Forelimb muscle (tissue), 1 donor: Measurements from ENCODE around the gene PRPS1. TPM values are rescaled to one million over a fixed set of nuclear protein-coding genes. Genes with fewer than 3 reads are reported as not detected.
A peak's percentile ranks its signal among the peaks of the same experiment; 100 is the strongest.
"Not testable (repeated sequence)": the region's sequence is repeated elsewhere in the genome, so short reads cannot be mapped to it uniquely, and the experiment has no call there.

Experiments used
- DNase-seq: peaks from one replicate; pipeline ENCODE4 v3.0.0-alpha.2; 2013; ENCODE audit warnings: low read depth
- polyA plus RNA-seq: library from polyadenylated mRNA; unstranded; fragments of 120-200 nt; gene quantifications from one replicate; pipeline ENCODE4 v1.2.1, GENCODE V29; 2013; ENCODE audit not compliant: insufficient read length

The PRPS1 gene
- polyA plus RNA-seq, 1 donor, result 23.3 TPM

DNA sequence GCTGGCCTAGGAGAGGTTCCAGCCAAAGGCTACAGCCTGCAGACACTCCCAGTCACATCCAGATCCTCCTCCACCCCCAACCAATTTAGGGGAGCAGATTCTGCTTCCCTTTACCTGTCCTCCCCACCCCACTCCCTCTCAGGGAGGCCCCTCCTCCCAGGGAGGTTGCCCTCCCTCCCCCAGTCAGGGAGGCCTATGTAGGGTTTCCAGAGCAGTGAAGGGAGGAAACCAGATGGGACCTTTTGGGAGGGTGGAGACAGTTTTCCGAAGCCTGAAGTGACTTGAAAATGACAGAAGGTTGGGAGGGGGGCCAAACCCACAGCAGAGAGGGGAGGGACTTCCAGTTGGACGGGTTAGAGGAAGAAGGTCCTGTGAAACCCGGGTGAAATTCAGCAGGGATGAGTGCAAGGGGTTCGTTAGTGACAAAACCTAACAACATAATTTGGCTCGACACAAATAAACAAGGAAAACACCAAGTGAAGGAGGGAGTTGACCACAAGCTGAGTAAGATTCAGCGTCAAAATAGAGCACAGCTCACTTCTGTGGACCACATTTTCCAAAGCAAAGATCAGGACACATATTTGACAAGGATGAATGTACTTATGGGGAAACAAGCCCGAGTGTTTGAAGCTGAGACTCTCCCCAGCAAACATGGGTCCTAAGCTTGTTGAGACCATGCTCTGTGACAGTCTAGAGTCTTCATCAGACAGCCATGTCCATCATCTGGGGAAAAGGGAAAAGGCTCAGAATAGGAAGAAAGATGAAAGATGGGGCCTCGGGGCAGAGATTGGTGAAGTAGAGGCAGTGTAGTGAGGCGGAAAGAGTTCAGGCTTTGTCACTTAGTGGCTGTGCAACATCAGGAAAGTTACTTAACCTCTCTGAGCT lies 46.4 kb downstream of the PRPS1 start:
- no peak for DNase-seq

DNA sequence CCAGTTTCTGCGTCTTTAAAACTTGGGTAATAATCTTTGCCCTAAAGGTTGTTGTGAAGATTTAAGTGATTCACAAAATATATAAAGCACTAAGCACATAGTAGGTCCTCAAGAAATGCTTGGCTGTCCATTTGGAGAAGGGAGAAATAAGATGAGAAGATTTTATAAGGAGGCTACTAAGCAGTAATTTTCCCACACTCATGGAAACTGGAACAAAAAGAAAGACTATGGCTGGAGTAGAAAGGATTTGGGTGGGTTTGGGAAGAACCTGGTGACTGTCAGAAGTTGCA lies 47.0 kb downstream of the PRPS1 start:
- DNase-seq, result no peak

DNA sequence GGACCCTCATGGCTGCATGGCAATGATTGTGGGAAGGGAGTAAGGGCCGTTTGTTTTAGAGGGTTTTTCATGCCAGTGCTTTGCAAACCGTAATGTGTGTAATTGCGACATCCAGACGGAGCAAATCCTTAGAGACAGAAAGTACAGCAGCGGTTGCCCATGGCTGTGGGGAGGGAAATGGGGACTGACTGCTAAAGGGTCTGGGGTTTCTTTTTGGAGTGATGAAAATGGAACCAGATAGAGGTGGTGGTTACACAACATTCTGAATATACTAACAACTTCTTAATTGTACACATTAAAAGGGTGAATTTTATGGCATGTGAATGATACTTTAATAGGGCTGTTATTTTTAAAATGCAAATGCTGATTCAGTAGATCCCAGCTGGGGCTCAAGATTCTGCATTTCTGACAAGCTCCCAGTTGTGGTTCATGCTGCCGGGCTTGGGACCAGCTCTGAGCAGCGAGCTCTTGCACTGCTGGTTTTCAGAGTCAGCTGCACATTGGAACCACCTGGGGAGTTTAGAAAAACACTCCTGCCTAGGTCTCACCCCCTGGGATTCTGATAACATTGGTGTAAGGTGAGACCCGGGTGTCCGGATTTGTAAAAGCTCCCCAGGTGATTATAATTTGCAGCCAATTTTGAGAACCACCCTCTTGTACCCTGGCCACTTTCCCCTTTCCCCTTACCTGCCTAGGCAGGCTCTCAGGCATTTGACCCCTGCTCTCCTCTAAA lies 47.7 kb downstream of the PRPS1 start:
- DNase-seq, result no peak

DNA sequence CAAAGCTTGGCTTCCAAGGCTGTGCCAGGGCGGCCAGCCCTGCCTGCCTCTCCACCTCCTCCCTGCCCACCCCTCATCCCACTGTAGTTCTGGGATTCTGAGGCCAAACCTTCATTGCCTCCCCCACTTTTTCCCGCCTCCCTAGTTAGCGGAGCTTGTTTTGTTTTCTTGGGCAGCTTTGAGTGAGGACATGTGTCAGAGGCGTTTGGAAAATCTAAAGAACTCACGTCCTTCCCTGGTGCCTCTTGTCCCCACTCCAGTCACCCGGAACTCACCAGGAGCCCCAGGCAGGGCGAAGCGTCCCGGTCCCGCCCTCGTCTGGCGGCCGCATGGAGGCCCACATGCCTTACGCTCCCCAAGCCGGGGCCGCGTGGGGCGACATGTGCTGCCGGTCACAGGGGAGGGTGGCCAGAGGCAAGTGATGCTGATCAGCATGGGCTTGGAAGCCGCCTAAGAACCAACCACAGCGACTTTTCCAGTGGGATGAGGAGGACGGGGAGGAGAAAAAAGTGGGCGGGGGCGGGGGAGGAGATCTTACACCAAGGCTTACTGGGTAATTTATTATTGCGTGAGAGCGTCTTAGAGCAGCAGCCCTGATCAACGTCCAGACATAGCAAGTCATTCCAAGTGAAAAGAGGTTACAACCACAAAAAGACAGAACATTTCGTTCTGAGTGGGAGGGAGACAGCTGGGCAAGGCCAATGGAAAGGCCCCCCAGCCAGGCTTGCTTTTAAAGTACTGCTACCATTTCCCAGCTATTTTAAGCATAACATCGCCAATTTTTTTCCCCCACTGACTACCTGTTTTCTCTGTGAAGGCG lies 48.5 kb downstream of the PRPS1 start:
- peak; percentile 48 for DNase-seq

DNA sequence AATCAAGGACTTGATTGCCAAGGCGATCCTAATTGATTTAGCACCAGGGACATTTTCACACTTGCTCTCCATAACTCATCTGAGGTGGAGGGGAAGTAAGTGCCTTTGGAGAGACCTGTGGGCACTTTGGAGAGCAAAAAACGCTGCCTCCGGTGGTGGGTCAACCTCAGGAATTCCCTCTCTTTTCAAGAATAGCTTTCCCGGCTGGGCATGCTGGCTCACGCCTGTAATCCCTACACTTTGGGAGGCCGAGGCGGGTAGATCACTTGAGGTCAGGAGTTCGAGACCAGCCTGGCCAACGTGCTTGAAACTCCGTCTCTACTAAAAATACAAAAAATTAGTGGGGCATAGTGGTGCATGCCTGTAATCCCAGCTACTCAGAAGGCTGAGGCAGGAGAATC lies 49.2 kb downstream of the PRPS1 start:
- no peak for DNase-seq

DNA sequence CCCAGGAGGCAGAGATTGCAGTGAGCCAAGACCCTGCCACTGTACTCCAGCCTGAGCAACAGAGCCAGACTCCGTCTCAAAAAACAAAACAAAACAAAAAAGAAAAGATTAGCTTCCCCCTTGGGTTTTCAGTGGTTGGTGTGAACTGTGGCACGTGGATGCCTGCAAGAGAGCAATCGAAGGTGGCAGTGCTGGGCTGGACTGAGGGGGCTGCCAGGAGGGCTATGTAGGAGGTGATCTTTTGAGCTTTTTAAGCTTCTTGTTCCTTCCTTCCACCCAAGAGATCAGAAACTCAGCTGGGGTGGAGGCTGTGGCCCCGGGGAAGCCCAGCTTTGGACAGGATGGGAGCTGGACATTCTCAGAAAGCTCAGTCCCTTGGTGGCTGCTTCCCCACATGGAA lies 49.6 kb downstream of the PRPS1 start:
- no peak for DNase-seq

DNA sequence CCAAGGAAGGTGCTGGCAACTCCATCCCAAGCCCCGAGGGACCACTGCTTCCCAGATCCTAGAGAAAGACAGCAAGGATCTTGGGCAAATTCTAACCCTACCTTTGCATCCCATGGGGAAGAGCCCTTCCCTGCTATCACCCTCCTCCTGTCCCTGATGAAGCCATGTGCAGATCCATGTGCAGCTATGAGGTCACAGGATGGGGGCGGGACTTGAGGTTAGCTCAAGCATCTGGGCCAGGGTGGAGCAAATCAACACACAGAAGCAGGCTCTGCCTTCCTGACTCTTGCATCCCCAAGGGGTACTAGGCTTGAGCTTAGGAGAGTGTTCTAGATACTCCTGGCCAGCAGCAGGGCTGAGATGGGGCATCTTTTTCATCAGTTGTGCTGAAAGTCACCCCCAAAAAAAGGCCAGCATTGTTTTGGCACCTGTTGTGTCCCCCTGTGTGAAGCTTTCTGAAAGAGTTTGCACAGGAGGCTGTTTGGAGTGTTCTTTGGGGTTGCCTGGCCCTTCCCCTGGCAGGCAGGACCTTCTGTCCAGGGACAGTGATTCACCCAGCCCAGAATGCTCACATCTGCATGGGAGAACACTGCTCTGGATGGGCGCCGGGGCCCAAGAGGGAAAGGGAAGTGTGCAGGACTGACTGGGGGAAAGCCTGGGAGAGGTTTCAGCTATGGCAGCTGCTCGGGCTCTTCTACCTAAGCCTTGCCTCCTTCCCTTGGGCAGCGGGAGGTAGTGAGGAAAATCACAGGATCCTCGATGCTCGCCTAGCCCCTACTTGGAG lies 50.8 kb downstream of the PRPS1 start:
- DNase-seq, result no peak

DNA sequence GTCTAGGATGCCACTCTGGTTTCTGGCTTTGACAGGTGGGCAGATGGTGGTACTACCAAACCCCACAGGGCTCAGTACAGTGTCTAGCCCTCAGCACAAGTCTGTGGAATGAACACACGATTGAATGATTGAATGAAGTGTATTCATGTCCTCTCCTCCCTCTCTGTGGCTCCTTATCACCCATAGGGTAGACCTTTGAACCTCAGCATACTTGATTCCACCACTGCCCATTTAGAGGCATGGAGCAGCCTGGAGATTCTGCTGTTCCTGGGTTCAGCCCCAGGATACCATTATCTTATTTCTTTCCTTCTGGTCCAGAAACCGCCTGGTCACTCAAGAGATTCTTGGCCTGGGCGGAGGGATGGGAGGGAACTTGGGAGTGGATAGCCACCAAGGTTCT lies 53.9 kb downstream of the PRPS1 start:
- no peak for DNase-seq

DNA sequence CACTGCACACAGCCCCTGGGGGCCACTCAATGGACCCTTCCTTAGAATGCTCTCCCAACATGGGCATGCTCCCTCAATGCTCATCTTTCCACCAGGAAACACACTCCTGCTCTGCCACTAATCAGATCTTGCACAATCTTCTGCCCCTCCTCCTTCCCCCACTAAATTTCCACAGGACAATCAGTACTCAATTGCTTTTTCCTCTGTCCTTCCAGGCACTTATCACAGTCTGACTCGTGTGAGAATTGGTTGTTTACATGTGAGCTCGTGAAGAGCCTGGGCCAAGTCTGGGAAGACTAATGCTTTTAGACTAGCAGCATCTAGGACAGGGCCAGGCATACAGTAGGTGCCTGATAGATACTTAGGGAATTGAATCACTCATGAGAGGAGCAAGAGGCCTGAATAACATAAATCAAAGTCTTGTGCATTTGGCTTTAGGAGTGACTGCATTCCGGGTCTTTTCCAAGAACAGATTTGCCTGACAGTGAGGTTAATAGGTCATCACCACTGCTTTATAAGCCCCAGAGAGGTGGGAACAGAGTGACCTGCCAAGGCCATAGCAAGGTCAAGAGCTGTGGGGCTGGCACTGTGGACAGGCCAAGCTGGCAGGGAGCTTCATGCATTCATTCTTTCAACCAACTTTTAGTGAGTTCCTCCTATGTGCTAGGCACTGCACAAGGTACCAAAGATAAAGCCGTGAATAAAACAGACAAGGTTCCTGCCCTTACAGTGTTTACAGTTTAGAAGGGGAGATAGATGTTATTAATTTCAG lies 55.0 kb downstream of the PRPS1 start:
- DNase-seq, result no peak

DNA sequence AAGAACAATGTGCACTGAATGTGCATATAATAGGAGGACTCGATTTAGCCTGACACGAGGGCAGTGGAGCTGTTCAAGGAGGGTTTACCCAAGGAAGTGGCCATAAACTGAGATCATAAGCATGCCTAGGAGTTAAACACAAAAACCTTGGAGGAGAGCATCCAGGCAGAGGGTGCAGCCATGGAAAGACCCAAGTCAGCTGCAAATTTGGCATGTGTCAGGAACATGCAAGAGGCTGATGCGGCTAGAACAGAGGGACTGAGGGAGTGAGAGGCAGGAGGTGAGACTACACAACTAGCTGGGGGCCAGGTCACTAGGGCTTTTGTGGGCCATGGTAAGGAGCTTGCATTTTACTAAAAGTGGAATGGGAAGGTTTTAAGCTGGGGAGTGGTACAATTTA lies 55.6 kb downstream of the PRPS1 start:
- no peak for DNase-seq

DNA sequence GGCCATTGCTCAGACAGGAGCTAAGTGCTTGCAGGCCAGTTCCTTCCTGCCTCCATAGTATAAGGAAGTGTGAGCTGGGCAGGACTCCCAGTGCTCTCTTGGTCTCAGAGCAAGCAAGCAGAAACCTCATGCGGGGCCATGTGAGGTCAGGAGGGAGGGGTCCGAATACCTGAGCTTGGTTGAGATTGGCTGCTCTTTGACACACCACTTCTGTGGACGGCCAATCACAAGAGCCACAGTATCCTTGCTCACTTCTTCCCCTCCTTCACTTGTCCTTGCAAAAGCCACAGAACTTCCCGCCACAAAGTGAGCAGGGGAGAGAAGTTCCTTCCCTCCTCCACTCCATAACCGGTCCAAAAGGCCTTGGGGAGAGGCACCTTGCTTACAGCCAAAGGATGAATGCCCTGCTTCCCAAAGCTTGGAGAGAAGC lies 56.7 kb downstream of the PRPS1 start:
- no peak for DNase-seq

DNA sequence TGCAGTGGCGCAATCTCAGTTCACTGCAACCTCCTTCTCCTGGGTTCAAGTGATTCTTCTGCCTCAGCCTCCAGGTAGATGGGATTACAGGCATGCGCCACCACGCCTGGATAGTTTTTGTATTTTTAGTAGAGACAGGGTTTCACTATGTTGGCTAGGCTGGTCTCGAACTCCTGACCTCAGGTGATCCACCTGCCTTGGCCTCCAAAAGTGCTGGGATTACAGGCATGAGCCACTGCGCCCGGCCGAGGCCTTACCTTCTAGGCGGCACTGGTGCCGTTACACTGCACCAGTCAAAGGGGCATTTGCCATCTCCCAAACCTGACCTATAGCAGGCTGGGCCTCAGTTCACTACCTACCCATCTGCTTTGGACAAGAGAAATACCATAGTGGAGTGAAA lies 57.3 kb downstream of the PRPS1 start:
- DNase-seq, result not testable (repeated sequence)

DNA sequence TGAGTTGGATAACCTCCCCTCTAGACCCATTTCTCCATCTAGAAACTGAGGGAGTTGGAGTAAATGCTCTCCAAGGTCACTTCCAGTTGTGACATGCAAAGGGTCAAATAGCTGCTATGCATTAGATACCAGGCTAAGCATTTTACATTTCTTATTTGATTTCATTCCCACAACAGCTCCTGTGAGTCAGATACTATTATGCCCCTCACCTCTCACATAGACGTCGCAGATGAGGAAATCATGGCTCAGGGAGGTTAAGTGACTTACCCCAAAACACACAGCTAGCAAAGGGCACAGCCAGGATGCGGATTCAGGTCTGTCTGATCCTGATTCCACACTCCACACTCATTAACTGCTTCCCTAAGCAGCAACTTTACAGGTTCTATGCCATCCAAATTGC lies 57.7 kb downstream of the PRPS1 start:
- DNase-seq, result no peak

DNA sequence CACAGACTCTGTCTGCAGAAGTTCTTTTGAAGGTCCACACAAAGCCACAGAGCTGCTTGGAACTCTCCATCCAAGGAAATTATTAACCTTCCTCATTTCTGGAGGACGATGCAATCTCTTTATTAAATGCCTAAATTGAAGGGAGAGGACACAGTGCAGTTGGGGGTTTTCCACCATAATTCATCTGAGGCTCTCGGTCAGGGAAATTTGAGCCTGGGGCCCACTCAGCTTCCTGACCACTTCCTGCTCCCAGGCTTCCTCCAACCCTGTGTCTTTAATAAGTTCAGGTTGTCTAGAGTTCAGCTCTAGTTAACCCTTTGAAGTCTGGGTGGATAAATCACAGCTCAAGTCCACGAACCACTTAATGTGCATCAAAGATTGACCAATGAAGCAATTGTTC lies 58.5 kb downstream of the PRPS1 start:
- no peak for DNase-seq

DNA sequence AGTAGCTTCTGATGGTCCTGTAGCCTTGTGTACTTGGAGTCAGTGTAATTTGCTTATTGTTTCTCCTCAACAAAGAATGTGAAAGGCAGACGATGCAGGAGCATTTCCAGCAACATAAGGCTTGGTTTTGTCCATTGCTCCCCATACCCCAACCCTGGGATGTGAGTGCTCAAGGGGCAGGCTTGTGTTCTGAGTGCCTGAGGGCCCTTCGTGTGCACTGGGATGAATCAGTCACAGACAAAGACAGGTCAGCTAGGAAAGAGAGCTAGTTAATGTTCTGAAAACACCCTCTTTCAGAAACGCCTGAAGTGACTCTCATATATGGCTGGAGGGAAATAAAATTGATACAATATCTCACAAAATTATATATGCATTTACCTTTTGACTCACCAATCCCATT lies 59.1 kb downstream of the PRPS1 start:
- DNase-seq, result no peak

DNA sequence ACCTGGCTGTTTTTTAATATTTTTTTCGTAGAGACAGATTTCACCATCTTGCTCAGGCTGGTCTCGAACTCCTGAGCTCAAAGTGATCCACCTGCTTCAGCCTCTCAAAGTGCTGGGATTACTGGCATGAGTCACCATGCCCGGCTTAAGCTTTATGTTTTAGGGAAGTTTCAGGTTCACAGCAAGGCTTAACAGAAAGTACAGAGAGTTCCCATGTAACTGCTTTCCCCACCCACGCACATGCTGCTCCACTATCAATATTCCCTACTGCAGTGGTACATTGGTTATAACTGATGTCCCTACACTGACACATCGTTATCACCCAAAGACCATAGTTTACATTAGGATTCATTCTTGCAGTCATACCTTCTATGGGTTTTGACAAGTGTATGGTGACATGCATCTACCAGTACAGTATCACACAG lies 62.7 kb downstream of the PRPS1 start:
- no peak for DNase-seq

DNA sequence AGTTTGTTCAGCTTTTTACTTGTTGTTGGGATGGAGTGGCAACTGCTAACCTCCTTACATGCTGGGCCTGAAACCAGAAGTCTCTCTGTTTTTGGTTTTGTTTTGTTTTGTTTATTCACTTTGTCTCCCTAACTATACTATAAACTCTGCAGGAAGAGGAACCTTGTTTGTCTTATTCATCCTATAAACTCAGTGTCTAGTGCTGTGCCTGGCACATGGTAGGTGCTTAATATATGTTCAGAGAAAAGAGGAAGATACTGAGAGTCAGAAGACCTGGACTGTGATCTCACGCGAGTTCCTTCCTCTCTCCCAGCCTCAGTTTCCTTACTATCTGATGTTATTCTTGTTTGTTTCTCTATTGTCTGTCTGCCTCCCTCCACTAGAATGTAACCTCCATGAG lies 71.3 kb downstream of the PRPS1 start:
- DNase-seq, result no peak

DNA sequence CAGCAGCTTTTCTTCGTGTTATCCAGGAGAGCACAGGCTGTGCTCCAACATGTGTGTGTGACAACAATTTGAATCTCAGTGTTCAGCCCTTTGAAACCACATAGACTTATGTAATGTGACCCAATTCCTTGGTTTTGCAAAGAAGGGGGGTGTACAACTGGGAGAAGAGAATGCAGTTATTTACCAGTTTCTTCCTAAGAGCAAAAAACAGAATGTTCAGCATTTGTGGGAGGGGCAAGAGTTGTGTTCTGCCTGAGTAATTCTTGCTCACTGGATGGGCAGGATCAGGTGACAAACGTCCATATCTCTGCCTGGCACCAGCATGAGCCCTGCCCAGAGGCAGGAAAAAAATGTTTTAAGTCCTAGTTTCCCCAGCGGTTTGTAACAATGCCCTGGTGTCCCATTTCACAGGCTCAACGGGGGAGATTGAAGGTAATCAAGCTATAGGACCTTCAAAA lies 72.0 kb downstream of the PRPS1 start:
- no peak for DNase-seq
